BLaER1 (cell line): ENCODE measurements around the gene DNAH9.

Experiments
- H3K27ac ChIP-seq: shearing (Covaris generic); formaldehyde crosslinking; 2 replicates; pipeline ENCODE4 v1.8.1; 2022
- H3K27me3 ChIP-seq: shearing (Covaris generic); formaldehyde crosslinking; 2 replicates; pipeline ENCODE4 v1.8.1; 2022
- H3K36me3 ChIP-seq: shearing (Covaris generic); formaldehyde crosslinking; 2 replicates; pipeline ENCODE4 v1.8.1; 2022
- H3K4me1 ChIP-seq: shearing (Covaris generic); formaldehyde crosslinking; 2 replicates; pipeline ENCODE4 v1.8.1; 2022
- H3K4me2 ChIP-seq: shearing (Covaris generic); formaldehyde crosslinking; 2 replicates; pipeline ENCODE4 v1.8.1; 2022
- H3K4me3 ChIP-seq: shearing (Covaris generic); formaldehyde crosslinking; 2 replicates; pipeline ENCODE4 v1.8.1; 2022
- H3K9ac ChIP-seq: shearing (Covaris generic); formaldehyde crosslinking; 2 replicates; pipeline ENCODE4 v1.8.1; 2022
- H3K9me3 ChIP-seq: shearing (Covaris generic); formaldehyde crosslinking; 2 replicates; pipeline ENCODE4 v1.8.1; 2022
- H4K20me1 ChIP-seq: shearing (Covaris generic); formaldehyde crosslinking; 2 replicates; pipeline ENCODE4 v1.8.1; 2022
- Cebpa-rat ChIP-seq: shearing (Covaris generic); IDR thresholded peaks from 2 replicates; pipeline ENCODE4 v1.8.1; 2022

DNAH9 gene

DNA sequence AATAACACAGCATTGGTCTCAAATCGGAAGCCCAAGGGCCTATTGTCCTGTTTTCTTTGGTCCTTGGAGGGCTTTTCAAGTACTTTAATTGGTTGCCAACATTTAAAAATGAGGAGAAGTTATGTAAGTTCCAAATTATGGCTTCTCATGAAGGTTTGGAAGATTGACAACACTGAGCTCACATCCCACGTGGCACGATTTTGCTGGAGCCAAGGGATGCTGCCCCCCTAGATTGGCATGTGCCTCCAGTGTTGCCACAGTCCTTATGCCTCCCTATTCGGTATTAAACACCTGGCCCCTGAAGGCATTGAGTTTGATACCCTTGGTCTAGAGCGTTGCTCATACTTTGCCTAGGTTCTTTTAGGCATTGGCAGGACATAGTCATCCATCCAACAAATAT is 291.0 kb downstream of the DNAH9 start:
- Histone ChIP-seq H3K9ac (no peak overlapping the region), H3K36me3 (no peaks in the 10 kb centered on the region), H3K4me1 (no peaks in the 10 kb centered on the region), H4K20me1 (no peaks in the 10 kb centered on the region), H3K4me3 (no peak overlapping the region), H3K27me3 (no peaks in the 10 kb centered on the region), H3K27ac (no peak overlapping the region), H3K4me2 (no peak overlapping the region), H3K9me3 (no peaks in the 10 kb centered on the region)
- no peak for TF ChIP-seq Cebpa-rat

DNA sequence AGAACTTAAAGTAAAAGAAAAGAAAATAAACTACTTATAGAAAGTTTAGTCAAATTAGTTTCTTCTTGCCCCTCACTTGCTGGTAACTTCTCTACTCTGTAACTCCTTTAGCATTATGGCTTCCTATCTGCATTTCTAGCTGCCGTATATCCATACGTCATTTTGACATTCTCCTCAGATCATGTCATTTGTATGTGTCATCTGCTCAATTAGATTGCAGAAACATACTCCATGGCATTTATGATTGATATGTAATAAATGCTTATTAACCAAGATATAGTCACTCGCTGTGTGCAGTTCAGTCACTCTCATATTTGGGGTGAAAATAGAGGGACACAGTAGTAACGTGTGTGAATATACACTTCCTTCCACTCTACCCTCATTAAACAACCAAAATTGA is 295.6 kb downstream of the DNAH9 start:
- Histone ChIP-seq H3K27ac (no peak overlapping the region), H4K20me1 (no peaks in the 10 kb centered on the region), H3K4me3 (no peak overlapping the region), H3K4me1 (no peaks in the 10 kb centered on the region), H3K9ac (no peak overlapping the region), H3K36me3 (no peaks in the 10 kb centered on the region), H3K9me3 (no peaks in the 10 kb centered on the region), H3K4me2 (no peak overlapping the region), H3K27me3 (no peaks in the 10 kb centered on the region)
- TF ChIP-seq Cebpa-rat = no peak

DNA sequence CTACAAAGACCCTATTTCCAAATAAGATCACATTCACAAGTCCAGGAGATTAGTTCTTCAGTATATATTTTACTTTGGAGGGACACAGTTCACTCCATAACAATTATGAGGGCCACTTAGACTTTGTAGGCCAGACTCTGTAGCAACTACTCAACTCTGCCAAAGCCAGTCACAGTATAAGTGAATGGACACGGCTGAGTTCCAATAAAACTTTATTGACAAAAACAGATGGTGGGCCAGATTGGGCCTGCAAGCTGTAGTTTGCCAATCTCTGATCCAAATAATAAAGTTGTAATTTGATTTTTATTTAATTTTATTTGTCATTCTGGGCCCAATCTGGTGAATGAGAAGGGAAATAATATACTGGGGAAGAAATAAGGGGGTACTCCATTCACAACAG is 297.9 kb downstream of the DNAH9 start:
- Histone ChIP-seq H3K36me3 (no peaks in the 10 kb centered on the region), H3K27me3 (no peaks in the 10 kb centered on the region), H3K4me2 (no peak overlapping the region), H3K27ac (no peak overlapping the region), H3K9me3 (no peaks in the 10 kb centered on the region), H3K9ac (no peak overlapping the region), H4K20me1 (no peaks in the 10 kb centered on the region), H3K4me1 (no peaks in the 10 kb centered on the region), H3K4me3 (no peak overlapping the region)
- TF ChIP-seq Cebpa-rat = no peak

DNA sequence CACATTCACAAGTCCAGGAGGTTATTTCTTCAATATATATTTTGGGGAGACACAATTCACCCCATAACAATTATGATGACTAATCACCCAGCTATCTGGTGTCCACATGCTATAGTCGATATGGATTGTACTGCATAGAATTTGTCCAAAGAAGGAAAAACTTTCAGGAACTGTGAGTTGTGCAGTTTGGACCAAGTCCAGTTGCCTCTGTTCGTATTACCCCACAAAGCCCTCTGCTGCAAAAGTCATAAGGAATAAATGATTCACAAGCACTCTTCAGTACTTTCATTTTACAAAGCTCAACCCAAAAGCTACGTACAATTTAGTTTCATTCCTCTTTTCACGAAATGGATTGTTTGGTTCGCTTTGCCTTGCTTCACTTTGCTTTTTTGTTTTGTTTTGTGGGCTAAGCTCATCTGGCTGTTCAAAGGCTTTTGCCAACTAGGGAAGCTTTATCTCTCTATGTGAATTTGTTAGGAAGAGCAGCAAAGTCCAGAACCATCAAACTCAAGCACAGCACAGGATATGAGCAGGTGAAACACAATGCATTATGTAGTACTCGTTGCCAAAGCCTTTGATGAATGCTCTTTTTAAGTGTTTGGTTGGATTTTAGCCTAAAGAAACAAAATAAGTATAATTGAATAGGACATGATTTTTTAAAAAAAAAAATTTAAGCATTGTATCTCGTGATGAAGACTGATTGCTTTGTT is 300.4 kb downstream of the DNAH9 start:
- no peak overlapping the region for H3K9ac ChIP-seq
- no peaks in the 10 kb centered on the region for H3K27me3 ChIP-seq
- H3K4me1 ChIP-seq = no peaks in the 10 kb centered on the region
- H4K20me1 ChIP-seq = no peaks in the 10 kb centered on the region
- H3K36me3 ChIP-seq = no peaks in the 10 kb centered on the region
- no peak overlapping the region for H3K4me3 ChIP-seq
- H3K27ac ChIP-seq = no peak overlapping the region
- TF ChIP-seq Cebpa-rat = no peak
- no peaks in the 10 kb centered on the region for H3K9me3 ChIP-seq
- no peak overlapping the region for H3K4me2 ChIP-seq

DNA sequence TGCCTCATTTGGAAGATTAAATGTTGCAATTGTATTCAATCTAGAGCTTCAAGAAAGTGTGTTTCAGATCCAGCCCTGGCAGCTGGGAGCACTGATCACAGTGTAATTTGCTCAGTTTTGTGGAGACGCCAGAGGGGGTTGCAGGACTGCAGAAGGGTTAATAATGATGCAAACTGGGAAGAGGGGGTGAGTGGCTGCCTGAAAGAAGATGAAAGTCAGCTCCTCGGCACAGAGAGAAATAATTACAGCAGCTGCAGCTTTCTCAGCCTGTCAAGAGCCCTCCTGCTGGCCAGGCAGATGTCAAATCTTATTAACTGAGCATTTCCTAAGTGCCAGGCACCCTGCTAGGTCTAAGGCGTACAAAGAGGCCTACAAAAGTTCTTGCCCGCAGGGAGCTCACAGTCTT is 301.3 kb downstream of the DNAH9 start:
- no peak for TF ChIP-seq Cebpa-rat
- H3K4me2 ChIP-seq = no peak overlapping the region
- H4K20me1 ChIP-seq = no peaks in the 10 kb centered on the region
- H3K27me3 ChIP-seq = no peaks in the 10 kb centered on the region
- no peak overlapping the region for H3K9ac ChIP-seq
- H3K4me3 ChIP-seq = no peak overlapping the region
- H3K9me3 ChIP-seq = no peaks in the 10 kb centered on the region
- no peaks in the 10 kb centered on the region for H3K36me3 ChIP-seq
- H3K4me1 ChIP-seq = no peaks in the 10 kb centered on the region
- H3K27ac ChIP-seq = no peak overlapping the region

DNA sequence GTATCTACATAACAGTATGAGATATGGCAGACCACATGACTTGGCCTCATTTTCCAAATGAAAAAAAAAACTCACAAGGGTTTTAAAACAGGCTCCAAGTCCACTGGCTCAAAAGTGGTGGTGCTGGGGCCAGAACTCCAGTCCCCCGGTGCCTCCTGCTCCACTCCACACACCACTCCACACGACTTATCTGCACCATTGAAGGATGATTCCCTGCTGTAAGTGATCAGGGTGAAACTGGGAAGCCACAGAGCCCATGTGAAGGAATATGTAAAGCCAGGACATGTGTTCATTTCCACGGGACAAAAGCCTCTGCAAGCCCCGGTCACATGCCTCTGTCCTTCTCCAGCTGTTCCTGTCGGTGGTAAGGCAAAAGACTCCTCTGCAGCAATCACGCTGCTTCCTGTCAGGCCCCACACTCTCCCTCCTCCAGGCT is 301.8 kb downstream of the DNAH9 start:
- Histone ChIP-seq H3K36me3 (no peaks in the 10 kb centered on the region), H3K9me3 (no peaks in the 10 kb centered on the region), H3K27ac (no peak overlapping the region), H3K4me3 (no peak overlapping the region), H4K20me1 (no peaks in the 10 kb centered on the region), H3K27me3 (no peaks in the 10 kb centered on the region), H3K9ac (no peak overlapping the region), H3K4me2 (no peak overlapping the region), H3K4me1 (no peaks in the 10 kb centered on the region)
- no peak for TF ChIP-seq Cebpa-rat

DNA sequence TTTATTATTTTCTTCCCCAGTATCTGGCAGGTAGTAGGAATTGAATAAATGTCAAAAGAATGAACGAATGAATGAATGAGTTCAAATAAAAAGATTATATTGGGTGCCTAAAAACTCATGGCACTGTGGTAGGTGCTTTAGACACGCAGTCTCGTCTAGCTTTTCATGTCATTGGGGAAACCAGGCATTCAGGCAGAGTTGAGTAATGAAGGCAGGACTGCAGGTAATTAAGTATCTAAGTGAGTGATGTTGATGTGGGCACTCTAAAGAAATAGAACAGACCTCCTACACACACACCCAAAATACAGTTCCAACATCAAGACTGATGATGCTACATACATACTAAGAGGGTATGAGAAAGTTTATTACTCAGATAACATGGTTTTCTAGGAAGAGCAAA is 302.4 kb downstream of the DNAH9 start:
- no peak overlapping the region for H3K4me3 ChIP-seq
- no peak overlapping the region for H3K27ac ChIP-seq
- no peak for TF ChIP-seq Cebpa-rat
- H3K9me3 ChIP-seq = no peaks in the 10 kb centered on the region
- no peaks in the 10 kb centered on the region for H4K20me1 ChIP-seq
- H3K4me1 ChIP-seq = no peaks in the 10 kb centered on the region
- H3K36me3 ChIP-seq = no peaks in the 10 kb centered on the region
- no peak overlapping the region for H3K4me2 ChIP-seq
- no peaks in the 10 kb centered on the region for H3K27me3 ChIP-seq
- H3K9ac ChIP-seq = no peak overlapping the region

DNA sequence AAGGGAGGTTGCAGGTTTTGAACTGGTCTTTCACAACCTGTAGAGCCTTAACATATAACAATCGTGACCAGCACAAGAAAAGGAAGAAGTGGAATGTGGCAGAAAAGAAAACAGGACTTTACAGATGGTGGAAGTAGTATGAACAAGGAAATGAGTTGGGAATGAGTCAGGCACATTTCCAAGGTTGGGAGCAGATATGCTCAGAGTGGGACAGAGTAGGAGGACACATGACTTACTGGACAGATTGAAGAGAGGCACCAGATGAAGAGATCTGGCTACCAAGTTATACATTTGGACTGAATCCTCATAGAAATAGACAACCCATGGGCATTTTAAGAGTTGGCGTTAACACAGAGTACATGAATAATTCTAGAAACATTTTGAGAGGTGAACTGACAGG is 303.7 kb downstream of the DNAH9 start:
- Histone ChIP-seq H3K36me3 (no peaks in the 10 kb centered on the region), H3K4me2 (no peak overlapping the region), H3K9ac (no peak overlapping the region), H3K4me3 (no peak overlapping the region), H3K9me3 (no peaks in the 10 kb centered on the region), H3K27me3 (no peaks in the 10 kb centered on the region), H3K27ac (no peak overlapping the region), H3K4me1 (no peaks in the 10 kb centered on the region), H4K20me1 (no peaks in the 10 kb centered on the region)
- no peak for TF ChIP-seq Cebpa-rat

DNA sequence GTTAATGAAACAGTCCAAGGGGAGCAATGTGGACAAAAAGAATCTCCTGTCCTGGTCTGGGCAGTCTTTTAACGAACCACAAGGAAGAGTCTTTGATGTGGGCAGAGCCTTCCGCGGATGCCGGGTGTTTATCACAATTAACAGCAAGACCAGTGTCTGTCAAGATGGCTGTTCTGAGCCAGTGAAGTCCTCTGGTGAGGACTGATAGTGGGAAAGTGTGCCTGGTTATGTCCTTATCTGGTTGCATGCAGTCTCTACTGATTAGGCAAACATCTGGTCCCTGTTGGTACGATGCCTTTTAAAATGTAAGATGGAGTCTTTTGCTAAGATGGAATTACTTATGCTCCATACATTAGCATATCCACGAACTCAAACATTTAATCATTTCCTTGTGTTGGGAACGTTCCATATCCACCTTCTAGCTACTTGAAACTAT is 310.5 kb downstream of the DNAH9 start:
- H3K4me2 ChIP-seq = no peak overlapping the region
- H3K36me3 ChIP-seq = no peaks in the 10 kb centered on the region
- H3K4me3 ChIP-seq = no peak overlapping the region
- H3K27ac ChIP-seq = no peak overlapping the region
- H3K9me3 ChIP-seq = peaks cover 18% of the 10 kb centered on the region
- no peak for TF ChIP-seq Cebpa-rat
- H4K20me1 ChIP-seq = no peaks in the 10 kb centered on the region
- H3K9ac ChIP-seq = no peak overlapping the region
- H3K4me1 ChIP-seq = no peaks in the 10 kb centered on the region
- H3K27me3 ChIP-seq = no peaks in the 10 kb centered on the region

DNA sequence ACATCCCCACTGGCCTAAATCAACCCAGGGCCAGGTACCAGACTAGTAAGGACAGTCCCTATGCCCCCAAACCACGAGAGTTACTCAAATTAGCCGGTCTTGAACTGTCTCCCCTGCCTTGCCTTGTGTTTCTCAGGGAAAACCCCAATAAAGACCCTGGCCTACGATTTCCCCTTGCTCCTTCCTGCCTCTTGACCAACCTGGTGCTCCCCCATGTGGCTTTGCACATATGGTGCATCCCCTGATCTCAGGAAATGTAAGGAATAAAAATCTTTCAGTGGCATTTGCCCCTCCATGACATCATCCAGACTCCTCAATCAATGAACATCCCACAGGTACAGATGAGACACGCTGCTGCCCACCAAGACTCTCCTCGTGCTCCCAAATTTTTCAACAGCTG is 311.1 kb downstream of the DNAH9 start:
- no peak overlapping the region for H3K4me3 ChIP-seq
- H3K27me3 ChIP-seq = no peaks in the 10 kb centered on the region
- no peak overlapping the region for H3K4me2 ChIP-seq
- H3K36me3 ChIP-seq = no peaks in the 10 kb centered on the region
- no peaks in the 10 kb centered on the region for H3K4me1 ChIP-seq
- no peak for TF ChIP-seq Cebpa-rat
- H3K27ac ChIP-seq = no peak overlapping the region
- H4K20me1 ChIP-seq = no peaks in the 10 kb centered on the region
- H3K9me3 ChIP-seq = peaks cover 18% of the 10 kb centered on the region
- H3K9ac ChIP-seq = no peak overlapping the region

DNA sequence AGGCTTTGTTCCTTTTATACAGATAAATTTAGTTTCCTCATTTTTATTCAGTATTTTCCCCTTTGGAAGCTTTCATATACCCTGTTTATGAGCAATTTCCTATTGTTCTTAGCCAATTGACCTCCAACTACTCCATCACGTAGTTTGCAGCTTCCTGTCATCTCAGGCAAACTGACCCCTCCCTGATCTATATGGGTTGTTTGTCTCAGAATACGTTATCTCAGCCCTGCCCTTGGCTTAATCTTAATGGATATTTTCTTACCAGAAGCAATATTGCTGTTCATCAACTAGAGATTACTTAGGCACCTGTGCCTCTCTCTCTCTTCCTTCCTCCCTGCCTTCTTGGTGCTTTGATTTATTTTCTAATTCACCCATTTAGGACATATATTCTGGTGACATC is 317.8 kb downstream of the DNAH9 start:
- H3K27me3 ChIP-seq = no peaks in the 10 kb centered on the region
- H3K4me3 ChIP-seq = no peak overlapping the region
- no peaks in the 10 kb centered on the region for H3K4me1 ChIP-seq
- H4K20me1 ChIP-seq = no peaks in the 10 kb centered on the region
- H3K27ac ChIP-seq = no peak overlapping the region
- no peak for TF ChIP-seq Cebpa-rat
- peaks cover 10% of the 10 kb centered on the region; the same call in 1 of the 2 replicates for H3K9me3 ChIP-seq
- H3K4me2 ChIP-seq = no peak overlapping the region
- no peak overlapping the region for H3K9ac ChIP-seq
- no peaks in the 10 kb centered on the region for H3K36me3 ChIP-seq
